H1 (cell line): ENCODE results near the gene TSC22D1.

ENCODE experiments used
- BCL11A ChIP-seq, 2 experiments: IDR thresholded peaks; one replicate each; pipeline ENCODE4 v1.6.1; 2011; ENCODE audit warnings: low read depth in 2 of 2, low read length in 2 of 2, mild to moderate bottlenecking in 2 of 2
- BRCA1 ChIP-seq: IDR thresholded peaks from 2 replicates; pipeline ENCODE4 v1.6.1; 2012; ENCODE audit warnings: low read depth, low read length, improper control_type of control experiment
- CBX5 ChIP-seq: fragments of 300-800, 300-1000 bp; sonication (generic); IDR thresholded peaks from 2 replicates; pipeline ENCODE4 v1.7.1; 2016; ENCODE audit warnings: antibody characterized with exemption, low read length, low read depth
- CREB1 ChIP-seq: IDR thresholded peaks from 2 replicates; pipeline ENCODE4 v1.6.1; 2012; ENCODE audit warnings: inconsistent platforms
- CTCF ChIP-seq, 3 experiments: IDR thresholded peaks; 1 replicate in 2 of 3; 2 replicates in 1 of 3; pipeline versions ENCODE4 v1.5.1 to v1.6.1; 2011; ENCODE audit warnings: low read length in 3 of 3, mild to moderate bottlenecking in 3 of 3, inconsistent platforms in 2 of 3, low read depth in 1 of 3, moderate library complexity in 1 of 3; ENCODE audit not compliant: insufficient read depth in 1 of 3; ENCODE audit errors: control extremely low read depth in 1 of 3
- EP300 ChIP-seq, 2 experiments: IDR thresholded peaks; 1 replicate in 1 of 2; 2 replicates in 1 of 2; pipeline ENCODE4 v1.6.1; 2011 to 2012; ENCODE audit warnings: low read depth in 2 of 2, low read length in 2 of 2, mild to moderate bottlenecking in 2 of 2, borderline replicate concordance in 1 of 2, inconsistent platforms in 1 of 2, moderate library complexity in 1 of 2
- MAFK ChIP-seq: IDR thresholded peaks from 2 replicates; pipeline ENCODE4 v1.6.1; 2012; ENCODE audit warnings: low read depth, mild to moderate bottlenecking, improper control_type of control experiment, low read length
- PHF8 ChIP-seq: fragments of 200-600 bp; sonication (generic); conservative IDR thresholded peaks from 2 replicates; pipeline ENCODE4 v1.7.1; 2012; ENCODE audit warnings: low read depth, mild to moderate bottlenecking, inconsistent platforms, low read length, moderate library complexity
- POLR2A ChIP-seq, 2 experiments: IDR thresholded peaks; 1 replicate in 1 of 2; 2 replicates in 1 of 2; pipeline ENCODE4 v1.6.1; 2011; ENCODE audit warnings: low read depth in 2 of 2, low read length in 2 of 2, mild to moderate bottlenecking in 2 of 2; ENCODE audit errors: control extremely low read depth in 1 of 2

DNA sequence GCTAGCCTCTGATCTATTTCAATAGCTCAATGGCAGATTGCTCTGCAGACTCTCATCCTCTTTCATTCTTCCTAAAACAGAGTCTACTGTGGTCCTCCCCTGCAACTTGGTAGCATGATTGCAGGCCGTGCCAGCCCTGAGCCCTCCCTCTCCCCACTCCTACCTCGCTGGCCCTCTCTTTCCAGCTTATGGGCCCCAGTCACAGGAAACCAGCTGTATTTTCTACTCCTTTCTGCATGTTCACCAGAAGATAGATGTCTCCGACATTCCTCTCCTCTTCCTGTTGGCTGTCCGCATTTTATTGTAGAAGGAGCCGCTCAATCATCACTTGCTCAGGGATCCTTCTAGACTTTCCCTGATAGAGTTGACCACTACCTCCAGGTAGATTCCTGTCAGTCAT is 152.3 kb downstream of the TSC22D1 start:
- TF ChIP-seq CTCF (IDR thresholded peaks at IDR 0.05; ENCODE audit: control extremely low read depth in 1 of 3, insufficient read depth in 1 of 3, low read depth in 1 of 3, low read length in 3 of 3) (no peak), CREB1 (no peak), PHF8 (no peak), BRCA1 (no peak), BCL11A (IDR thresholded peaks at IDR 0.05; ENCODE audit: low read depth in 2 of 2, low read length in 2 of 2) (no peak), POLR2A (IDR thresholded peaks at IDR 0.05; ENCODE audit: control extremely low read depth in 1 of 2, low read depth in 2 of 2, low read length in 2 of 2) (no peak), MAFK (no peak), EP300 (IDR thresholded peaks at IDR 0.05; ENCODE audit: borderline replicate concordance in 1 of 2, low read depth in 2 of 2, low read length in 2 of 2) (no peak), CBX5 (no peak)
